Measurements from ENCODE around the gene MSL1.

The MSL1 gene

DNA sequence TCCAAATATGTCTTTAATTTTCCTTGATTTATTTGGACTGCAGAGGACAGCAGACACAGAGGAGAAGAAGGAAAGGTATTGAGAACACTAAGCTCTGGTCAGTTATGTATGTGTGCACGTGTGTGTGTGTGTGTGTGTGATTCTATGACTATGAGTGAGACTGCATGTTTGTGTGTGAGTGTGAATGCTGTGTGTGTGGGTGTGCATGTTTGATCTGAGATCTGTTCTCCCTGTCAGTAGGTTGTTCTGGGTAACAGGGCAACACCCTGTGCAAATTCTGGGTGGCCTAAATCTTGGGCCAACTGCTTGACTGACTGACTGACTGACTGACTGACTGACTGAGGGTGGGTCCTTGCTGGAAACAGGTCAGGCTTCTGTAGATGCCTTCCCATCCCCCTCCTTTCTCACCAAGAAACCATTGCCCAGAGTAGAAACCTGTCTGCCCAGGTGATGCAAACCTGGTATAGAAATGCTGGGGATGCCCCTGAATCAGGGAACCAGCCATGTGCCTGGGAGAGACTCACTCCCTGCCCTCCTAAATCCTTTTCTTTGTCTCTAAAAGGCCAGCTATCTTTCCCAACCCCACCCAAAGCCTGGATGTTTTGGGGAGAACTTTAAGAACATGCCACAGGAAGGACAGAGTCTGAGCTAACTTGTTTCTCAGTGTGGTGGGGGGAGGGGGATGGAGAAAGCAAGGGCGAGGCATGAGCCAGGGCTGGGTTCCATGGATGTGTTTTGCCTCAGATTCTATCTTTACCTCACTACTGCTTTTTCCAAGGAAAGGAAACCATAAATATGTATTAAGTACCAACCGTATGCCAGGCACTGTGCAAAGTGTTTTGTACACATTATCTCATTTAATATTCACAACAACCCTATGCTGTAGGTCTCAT, 16.9 kb upstream of the MSL1 start:
- DNase-seq (ENCODE audit: low read depth), result no peak

DNA sequence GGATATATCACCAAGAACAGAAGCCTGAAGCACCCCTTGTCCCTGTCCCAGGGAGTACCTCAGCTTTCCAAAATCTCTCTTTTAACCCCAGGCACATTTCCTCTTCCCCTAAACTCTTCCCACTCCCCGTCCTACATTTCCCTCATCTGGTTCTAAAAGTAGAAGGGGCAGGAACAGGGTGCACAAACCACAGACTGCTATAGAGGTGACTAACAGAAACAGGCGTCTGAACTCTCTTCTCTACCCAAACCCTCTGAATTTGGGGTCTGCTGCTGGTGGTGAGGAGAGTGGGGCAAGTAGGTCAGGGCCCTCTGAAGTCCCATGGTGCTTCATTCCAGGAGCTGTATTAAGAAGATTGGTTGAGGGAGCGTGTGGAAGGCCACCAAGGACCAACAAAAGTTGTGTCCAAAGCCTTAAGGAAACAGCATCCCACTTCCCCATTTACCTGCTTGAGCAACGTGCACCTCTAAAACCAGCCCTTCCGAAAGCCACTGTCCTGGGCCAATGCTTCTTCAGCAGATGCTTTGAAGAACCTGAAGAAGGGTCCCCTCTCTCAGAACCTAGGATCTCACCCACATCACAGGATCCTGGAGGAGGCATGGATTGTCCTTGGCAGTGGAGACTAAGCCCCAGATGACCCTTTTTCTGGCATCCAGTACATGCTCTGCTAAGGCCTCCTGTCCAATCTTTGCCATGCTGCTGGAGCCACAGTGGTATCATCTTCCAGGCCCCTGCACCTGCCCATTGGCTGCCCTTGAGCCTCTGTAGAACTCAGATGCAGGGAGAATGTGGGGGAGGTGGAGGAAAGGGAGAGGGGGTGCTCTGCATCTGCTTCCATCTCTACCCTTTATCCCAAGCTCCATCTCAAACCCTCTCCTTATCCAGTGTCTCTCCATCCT, 15.7 kb upstream of the MSL1 start:
- DNase-seq (ENCODE audit: low read depth), result no peak

DNA sequence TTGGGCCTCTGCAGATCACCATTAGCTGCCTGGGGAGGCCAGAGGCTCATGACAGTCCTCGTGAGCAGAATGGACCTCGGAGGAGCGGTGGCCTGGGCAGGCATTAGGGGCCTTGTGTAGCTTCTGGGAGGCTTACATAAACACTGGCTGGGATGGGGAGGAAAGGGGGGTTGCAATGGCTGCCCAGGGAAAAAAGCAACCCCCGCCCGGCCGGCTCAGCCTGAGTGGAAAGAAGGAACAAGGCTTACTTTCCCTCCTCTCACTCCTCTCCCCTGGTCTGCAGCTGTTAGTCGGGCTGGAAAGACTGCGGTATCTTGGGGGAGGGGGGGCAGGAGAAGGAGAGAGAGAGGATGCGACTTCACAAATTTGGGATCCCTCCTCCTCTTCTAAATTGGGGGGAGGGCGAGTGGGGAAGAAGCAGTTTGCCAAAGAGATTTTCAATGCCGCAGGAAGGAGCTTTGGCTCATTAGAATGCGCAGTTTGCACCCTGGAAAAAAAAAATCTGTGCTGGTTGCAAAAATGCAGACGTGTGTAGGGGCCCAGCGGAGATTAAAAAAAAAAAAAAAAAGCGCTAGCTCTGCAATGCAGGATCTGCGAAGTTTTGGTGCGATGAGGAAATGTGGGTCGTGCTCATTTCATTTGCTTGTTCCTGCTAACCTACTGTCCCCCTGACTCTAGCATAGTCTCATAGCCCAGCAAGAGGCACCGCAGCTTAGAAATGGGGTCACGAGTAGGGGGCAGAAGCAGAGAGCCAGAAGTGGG, 14.8 kb upstream of the MSL1 start:
- DNase-seq (ENCODE audit: low read depth), result peak; percentile 43

DNA sequence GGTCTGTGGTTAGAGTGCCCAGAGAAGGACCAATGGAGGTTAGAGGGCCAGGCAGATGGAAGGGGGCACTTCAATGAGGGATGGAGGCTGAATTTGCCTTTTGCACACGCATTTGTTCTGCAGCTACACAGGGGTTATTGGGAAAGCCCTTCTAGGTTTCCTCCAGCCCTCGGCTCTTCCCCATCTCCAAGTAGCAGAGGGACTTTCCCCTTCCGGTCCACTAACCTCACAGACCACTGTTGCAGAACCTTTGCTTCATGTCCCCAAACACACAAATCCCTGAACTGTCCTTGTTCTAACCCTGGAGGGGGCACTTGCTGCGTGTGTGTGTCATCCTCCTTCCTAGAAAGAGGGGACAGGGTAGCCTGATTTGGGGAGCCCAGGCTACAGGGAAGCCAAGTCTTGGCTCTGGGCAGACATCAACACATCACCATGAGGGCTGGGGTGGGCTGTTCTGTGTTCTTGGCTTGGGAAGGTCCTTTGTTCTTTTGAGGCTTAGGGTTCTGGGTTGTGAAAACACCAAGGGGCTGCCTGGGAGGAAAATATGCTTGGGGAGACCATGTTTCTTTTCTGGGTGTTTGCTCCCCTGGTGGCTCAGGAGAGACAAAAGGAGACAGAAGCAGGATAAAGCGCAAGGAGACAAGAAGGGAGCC, 14.1 kb upstream of the MSL1 start:
- DNase-seq (ENCODE audit: low read depth), result no peak

DNA sequence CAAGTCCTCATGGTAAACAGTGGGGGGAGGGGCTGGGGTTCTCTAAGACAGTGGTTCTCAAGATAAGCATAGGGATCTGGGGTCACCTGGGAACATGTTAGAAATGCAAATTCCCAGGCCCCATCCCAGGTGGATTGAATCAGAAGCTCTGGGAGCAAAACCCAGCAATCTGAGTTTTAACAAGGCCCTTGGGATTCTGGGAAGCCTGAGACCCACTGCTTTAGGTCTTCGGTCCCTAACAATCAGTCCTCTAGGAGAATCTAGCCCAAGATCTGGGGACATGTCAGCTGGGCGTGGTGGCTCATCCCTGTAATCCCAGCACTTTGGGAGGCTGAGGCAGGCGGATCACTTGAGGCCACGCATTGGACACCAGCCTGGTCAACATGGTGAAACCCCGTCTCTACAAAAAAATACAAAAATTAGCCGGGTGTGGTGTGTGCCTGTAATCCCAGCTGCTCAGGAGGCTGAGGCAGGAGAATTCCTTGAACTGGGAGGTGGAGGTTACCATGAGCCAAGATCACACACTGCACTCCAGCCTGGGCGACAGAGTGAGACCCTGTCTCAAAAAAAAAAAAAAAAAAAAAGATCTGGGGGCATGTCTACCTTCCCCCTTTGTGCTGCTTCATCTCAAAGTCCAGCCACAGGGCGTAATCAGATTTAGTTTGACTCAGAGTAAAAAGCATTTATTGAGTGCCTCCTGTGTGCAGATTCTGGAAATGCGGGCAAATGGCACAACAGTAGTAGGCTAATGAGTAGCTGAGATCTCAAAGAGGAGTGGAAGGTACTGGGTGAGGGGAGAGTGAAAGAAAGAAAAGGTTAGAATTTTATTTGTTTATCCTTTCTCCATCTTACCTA, 12.6 kb upstream of the MSL1 start:
- DNase-seq (ENCODE audit: low read depth), result no peak

DNA sequence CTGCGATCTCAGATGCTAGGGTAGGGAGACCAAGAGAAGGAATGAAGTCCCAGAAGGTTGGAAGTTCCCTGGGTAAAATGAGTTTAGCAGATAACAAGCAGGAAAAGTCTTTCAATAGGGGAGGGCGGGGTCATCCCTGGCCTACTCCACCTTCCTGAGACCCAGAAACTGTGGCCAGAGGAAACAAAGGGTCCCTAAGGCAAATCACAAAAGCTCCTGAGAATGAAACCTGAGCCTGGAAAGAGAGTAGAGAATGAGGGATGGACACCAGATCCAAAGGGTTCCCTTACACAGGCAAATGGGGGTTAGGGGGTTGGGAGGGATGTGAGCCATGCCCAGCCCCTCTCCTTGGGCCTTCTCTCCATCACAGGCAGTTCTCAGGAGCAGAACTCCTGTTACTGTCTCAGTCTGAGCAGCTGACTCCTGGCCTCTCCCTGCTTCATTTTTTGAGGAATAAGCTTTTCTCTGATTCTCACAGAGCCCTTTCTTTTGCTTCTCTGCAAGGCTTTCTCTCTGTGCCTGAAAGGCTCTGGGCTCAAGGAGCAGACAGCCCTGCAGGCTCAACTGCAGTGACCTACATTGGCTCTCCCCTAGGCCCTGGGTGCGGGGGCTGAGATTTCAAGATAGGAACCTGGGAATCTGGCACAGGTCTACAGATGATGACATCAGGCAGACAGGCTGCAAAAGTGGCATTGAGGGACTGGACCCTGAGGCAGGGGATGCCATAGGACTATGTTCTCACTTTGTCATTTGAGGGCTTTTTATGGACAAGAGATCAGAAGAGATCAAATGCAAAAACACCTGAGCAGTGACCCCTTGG, 11.5 kb upstream of the MSL1 start:
- DNase-seq (ENCODE audit: low read depth), result peak; percentile 35

DNA sequence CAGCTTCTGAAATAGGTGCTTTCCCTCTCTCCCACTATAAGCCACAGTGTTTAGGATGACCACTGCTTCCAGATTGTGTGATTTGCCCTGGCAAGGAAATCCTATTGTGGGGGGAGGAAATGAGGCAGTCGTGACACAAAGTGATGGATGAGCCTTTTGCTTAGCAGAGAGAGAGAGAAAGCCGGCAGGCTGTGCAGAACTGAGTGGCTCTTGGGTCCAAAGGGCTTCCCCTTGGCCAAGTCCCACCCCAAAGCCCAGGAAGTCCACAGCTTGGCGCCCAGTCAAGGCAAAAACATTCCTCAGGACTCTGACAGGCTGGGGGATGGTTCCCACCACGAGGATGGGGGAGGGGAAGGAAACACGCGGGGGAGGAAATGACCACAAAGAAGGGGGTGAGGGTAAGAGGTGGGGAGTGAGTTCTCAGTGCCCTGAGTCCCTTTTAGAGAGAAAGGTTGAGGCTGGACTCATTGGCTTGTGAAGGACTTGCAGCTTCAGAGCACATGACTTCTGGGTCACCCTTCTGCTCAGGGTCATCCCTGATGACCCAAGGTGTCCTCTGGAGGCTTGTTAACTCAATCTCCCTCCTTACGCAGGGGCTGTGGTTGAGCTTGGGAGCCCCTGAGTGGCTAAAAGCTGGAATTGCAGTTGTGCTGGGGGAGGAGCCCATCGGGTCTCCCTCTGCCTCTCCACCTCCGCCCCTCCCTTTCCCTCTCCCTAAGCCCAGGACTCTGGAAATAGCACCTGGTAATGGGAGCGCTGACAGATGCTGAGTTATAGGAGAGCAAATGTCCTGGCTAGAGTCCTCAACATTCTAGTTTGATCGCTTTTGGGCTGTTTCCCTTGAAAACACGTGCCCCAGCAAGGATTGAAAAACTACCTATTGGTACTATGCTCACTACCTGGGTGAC, 10.3 kb upstream of the MSL1 start:
- DNase-seq (ENCODE audit: low read depth), result peak; percentile 98

DNA sequence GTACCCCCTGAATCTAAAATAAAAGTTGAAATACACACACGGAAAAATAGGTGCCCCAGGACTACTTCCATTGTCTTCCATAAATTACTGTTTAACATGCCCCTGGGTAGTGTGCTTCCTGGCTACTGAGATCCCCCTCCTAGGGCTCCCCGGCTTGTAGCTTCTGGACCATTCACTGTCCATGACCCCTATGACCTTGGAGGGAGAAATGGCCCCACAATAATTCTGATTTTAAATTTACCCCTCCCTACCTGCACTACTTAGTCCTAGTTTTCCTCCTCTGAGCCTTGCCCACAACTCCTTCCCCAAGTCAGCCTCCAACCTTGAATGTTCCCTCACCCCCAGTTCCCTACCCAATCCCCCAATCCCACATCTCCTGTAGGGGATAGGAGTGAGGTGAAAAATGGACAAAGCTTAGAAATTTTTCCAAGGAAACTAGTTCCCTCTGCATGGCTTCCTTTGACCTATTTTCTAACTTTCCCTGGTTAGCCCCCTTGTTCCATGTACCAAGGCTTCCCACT, 9.5 kb upstream of the MSL1 start:
- DNase-seq (ENCODE audit: low read depth), result no peak

DNA sequence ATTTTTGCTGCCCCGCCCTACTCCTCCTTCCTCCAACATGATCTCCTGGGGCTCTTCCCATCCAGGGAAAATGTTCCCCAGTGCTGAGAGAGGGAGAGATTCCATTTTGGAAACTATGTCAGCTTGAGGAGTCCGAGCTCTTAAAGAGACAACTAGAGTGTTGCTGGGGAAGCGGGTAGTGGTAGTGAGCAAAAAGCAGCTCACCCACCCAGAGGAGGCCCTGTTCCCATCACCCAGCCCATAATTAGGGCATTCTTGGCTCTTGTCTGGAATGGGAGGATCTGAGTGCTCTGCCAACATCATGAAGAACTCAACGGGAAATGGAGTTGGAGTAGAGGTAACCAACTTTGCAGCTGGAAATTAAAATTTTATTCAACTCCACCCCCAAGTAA, 9.1 kb upstream of the MSL1 start:
- DNase-seq (ENCODE audit: low read depth), result no peak

DNA sequence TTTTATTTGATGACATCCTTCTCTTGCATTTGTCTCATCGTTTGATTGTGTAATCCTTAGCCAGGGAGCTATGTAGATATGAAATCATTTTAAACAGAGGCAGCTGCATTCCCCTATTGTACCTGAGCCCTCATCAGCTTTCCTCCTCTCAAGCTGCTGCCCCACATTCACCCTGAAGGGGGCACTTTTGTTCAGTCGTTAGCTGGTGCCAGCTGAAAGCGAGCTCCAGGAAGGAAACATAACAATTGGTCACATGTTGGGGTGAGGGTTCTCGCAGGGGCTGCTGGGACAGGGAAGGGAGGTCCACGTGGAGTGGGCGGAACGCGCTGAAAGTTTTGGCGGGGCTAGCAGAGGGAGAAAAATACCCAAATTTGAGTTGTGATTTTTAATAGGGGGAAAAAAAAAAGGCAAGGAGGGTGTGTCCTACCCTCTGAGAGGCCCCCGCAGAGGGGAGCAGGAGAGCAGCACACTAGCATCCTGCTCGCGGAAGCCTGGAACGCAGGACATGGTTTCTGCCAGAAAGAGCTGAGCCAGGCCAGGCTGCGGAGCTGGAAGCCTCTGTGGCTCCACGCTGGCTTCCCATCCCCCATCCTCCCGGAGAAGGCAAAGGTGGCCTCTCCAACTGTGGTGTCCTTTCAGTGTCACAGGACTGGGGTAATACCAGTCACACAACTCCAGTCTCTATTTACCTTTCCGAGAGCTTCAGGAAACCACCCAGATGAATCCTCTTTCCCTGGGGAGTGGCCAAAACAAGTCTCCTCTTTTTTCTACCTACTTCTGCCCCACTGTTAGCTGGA, 8.5 kb upstream of the MSL1 start:
- peak; percentile 92 for DNase-seq (ENCODE audit: low read depth)

DNA sequence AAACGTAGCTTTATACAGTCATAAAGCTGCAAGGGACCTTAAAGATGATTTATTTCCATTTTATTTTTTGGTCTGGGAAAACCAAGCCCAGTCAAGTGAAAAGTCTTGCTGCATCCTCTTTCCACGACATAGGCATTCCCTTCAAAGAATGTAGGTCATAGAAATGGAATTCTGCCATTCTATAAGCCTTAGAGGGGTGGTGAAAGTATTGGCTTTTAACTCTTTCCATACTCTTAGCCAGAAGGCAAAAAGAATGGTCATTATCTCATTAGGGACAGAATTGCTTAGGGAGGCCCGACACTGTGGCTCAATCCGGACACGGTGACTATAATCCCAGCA, 7.9 kb upstream of the MSL1 start:
- no peak for DNase-seq (ENCODE audit: low read depth)

DNA sequence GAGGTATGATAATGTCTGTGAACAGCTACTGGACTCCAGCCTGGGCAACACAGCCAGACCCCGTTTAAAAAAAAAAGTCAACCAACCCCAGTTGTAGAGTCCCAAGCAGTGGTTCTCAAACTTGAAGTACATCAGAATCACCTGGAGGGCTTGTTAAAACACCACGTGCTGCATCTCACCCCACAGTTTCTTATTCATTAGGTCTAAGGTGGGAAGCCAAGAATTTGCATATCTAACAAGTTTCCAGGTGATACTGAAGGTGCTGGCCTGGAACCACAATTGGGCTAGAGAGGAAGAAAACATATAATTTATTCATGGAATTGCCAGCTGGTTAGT, 6.7 kb upstream of the MSL1 start:
- DNase-seq (ENCODE audit: low read depth), result no peak

DNA sequence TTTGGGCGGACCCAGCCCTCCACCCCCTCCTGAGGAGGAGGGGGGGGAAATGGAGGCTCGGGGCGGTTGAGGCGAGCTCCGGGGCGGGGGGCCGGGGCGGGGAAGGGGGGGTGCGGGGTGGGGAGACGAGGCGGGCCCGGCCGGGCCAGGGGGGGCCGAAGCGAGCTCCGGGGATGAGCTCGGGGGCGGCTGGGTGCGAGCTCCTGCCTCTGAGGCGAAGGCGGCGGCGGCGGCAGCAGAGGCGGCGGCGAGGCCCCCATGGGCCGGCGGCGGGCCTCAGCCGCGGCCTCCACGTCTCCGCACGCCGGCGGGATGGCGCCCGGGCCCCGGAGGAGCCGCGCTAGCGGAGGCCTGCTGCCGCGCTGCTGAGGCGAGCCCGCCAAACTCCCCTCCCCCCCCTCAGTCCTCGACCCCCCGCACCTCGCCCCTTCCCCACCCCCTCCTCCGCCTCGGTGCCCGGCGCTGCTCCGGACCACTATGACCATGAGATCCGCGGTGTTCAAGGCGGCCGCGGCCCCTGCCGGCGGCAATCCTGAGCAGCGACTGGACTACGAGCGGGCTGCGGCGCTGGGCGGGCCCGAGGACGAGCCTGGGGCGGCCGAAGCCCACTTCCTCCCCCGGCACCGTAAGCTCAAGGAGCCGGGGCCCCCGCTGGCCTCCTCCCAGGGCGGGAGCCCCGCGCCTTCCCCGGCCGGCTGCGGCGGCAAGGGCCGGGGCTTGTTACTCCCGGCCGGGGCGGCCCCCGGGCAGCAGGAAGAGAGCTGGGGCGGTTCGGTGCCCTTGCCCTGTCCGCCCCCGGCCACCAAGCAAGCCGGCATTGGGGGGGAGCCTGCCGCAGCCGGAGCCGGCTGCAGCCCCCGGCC, 596 bp downstream of the MSL1 start:
- peak; percentile 44 for DNase-seq (ENCODE audit: low read depth)

DNA sequence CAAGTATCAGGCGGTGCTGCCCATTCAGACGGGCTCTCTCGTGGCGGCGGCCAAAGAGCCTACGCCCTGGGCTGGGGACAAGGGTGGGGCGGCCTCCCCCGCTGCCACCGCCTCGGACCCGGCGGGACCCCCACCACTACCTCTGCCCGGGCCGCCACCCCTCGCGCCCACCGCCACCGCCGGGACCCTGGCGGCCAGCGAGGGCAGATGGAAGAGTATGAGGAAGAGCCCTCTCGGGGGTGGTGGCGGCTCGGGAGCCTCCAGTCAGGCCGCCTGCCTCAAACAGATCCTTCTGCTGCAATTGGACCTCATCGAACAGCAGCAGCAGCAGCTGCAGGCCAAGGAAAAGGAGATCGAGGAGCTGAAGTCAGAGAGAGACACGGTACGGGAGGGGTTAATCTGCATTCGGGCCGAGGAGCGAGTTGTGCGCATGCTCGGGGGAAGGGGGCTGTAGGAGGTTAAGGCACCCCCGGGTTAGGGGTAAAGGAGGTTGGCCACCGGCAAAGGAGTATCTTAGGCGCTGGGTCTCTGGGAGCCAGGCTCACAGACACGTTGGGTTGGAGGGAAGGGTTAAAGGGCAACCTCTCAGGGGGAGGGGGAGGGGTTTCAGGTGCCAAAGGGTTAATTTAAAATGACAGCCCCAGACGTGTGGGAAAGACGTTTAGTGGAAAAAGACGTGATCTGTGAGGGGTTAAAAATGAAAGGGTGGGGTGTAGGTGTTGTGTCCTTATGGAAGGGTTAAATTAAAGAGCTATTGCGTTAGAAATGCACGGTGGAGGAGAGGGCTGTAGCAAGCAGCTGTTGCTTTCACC, 1.4 kb downstream of the MSL1 start:
- peak; percentile 45 for DNase-seq (ENCODE audit: low read depth)

DNA sequence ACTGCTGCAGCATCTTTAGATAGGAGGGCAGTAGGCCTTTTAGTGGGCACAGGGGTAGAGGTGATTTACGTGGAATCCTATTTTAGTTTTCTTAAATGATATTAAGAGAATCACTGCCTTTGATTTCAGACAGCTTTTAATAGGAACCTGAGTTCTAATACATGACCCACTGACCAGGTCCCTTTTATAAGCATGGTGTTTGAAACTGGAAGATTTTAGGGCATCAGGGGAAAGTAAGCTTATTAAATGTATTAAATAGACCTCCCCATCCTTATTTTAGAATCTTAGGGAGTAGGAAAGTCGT, 2.0 kb downstream of the MSL1 start:
- DNase-seq (ENCODE audit: low read depth), result no peak

Measured in amniotic epithelial cell (primary cell).